Activated effector memory CD4-positive, alpha-beta T cell treated with Interleukin-2 at 50 U/mL for 16 hours (primary cell): ENCODE measurements around the gene WDR86.
A peak's percentile ranks its signal among the peaks of the same experiment; 100 is the strongest.

Experiments
- DNase-seq: peaks from one replicate; pipeline ENCODE4 v3.0.0-alpha.2; 2020

Gene WDR86, protein sequence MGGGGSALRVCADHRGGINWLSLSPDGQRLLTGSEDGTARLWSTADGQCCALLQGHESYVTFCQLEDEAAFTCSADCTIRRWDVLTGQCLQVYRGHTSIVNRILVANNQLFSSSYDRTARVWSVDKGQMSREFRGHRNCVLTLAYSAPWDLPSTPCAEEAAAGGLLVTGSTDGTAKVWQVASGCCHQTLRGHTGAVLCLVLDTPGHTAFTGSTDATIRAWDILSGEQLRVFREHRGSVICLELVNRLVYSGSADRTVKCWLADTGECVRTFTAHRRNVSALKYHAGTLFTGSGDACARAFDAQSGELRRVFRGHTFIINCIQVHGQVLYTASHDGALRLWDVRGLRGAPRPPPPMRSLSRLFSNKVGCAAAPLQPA

DNA sequence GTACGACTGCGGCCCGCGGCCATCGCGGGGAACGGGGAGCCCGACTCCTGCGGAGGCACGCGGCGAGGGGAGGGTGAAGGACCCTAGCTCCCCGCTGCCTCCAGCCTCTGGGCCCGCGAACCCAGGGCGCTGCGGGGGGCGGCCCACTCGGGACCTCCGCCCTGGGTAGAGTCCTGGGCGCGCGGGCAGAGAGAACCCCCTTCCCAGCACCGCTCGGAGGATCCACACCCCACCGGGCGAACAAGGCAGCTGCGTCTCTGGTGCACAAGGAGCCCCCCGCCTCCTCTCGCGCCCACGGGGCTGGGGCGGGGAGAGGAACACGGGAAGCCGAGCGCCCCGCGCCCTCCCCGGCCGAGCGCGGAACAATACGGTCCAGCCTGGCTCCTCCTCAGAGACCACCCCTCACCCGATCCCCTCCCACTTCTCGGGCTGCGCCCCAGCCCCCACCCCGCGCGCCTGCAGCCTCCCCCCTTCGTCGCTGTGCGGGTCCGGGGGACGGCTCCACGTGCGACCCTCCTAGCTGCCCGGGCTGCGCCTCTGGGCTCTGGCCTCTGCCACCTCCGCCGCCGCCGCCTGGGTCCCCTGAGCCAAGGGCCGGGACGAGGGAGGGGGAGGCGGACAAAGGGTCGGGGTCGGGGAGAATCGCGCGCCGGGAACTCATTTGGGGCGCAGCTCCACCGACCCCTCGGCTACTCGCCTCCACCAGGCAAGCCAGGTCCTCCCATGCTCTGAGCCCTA, at the start of gene WDR86:
WDR86 (minus strand) TSS at position 372 of the 738 bp plus-strand sequence. CDS start 449 bp downstream, outside the sequence.
- peak; percentile 24 for DNase-seq

DNA sequence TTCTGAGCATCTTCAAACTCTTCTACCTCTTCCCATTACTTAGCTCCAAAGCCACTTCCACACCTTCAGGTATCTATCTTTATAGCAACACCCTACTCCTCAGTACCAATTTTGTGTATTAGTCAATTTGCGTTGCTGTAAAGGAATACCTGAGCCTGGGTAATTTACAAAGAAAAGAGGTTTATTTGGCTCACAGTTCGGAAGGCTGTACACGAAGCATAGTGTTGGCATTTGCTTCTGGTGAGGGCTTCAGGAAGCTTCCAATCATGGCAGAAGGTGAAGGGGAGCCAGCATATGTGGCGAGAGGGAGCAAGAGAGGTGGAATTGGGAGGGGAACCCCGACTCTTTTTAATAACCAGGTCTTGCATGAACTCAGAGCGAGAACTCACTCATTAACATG, 47.7 kb upstream of the WDR86 start:
- no peak for DNase-seq

GRCh38 chr7:151456782-151457181, 46.9 kb upstream of the WDR86 start:
- DNase-seq = no peak

DNA sequence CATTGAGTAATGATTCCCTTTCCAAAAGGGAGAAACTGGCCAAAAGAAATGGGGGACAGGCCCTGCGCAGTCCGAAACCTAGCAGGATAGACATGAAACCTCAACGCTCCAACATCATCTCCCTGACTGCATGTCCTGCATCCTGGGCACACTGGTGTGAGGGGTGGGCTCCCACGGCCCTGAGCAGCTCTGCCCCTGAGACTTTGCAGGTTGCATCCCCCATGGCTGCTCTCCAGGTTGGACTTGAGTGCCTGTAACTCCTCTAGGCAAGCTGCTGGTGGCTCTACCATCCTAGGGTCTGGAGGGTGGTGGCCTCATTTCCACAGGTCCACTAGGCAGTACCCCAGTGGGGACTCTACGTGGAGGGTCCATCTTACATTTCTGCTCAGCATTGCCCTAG, 46.4 kb upstream of the WDR86 start:
- DNase-seq = no peak

DNA sequence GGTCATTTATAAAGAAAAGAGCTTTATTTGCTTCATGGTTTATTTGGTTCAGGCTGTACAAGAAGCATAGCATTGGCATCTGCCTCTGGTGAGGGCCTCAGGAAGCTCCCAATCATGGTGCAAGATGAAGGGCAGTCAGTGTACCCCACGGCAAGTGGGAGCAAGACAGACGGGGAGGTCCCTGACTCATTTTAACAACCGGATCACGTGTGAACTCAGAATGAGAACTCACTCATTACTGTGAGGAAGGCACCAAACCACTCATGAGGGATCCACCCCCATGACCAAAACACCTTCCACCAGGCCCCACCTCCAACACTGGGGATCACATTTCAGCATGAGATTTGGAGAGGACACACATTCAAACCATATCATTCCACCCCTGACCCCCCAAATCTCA, 45.9 kb upstream of the WDR86 start:
- DNase-seq = no peak

DNA sequence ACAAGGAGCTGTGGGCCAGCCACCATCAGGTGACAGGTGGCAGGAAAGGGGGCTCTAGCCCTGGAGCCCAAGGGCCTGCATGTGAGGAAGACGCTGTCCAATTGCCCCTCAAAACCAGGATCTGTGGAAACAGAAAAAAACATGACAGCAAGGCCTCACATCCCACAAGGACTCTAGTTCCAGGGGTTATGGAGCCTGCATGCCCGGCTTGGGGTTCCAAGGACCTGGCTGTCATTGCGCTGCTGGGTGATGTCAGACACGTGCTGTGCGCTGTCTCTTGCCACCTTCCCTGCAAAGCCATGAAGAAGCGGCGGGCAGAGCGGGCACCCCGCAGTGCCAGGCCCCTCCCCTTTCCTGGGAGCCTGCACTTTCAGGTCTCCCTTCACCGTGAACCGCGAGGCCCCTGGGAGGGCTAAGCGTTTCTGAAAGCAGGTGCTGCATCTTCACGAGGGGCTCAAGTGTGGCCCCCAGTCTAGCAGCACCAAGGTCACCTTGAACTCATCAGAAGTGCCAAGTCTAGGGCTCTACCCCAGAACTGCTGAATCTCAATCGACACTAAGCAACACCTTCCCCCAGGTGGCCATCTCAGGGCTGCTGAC, 45.2 kb upstream of the WDR86 start:
- no peak for DNase-seq

- DNase-seq = no peak
Measured at GRCh38 chr7:151454305-151454704, 44.5 kb upstream of the WDR86 start.

GRCh38 chr7:151453326-151453791, 43.5 kb upstream of the WDR86 start:
- no peak for DNase-seq

DNA sequence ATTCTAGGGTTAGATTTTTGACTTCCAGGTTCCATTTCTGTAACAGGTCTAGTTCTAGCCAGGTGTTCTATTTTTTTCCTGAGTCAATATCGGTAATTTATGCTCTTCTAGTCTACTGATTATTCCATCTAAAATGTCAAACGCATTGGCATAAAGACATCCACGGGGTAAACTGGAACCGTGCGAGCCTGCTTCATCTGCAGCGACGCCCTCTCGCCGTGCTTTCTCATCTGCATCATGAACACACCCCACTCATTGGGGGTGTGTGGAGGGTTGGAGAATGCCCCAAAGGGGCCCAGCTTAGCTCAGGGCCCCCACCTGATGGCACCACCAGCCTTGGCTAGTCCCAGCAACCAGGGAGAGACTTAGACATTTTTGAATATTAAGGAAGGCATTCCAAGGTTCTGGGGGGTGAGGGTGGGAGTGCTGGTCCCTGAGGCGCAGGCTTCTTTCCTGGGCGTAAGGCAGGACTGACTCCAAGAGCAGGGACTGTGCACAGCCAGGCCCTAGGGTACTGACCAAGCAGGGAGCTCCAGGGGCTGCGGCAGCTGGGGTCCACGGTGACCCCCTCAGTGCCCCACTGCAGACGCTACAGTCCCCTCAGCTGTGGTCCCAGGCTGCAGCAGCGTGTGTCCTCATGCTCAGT, 43.0 kb upstream of the WDR86 start:
- no peak for DNase-seq

- no peak for DNase-seq
Measured at GRCh38 chr7:151451626-151452571, 42.1 kb upstream of the WDR86 start.

DNA sequence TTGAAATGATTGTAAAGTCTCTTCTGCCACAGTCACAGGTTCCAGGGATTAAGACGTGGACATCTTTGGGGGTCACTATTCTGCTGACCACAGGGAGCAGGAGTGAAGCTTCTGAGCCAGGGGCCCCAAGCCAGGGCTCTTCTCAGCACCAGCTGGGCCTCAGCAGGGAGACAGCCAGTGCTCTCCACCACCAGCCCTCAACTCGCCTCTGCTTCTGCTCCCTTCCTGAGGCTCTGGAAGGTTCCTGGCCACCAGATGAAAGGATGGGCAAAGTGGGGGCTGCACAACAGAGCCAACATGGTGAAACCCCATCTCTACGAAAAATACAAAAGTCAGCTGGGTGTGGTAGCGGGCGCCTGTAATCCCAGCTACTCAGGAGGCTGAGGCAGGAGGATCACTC, 41.3 kb upstream of the WDR86 start:
- no peak for DNase-seq

DNA sequence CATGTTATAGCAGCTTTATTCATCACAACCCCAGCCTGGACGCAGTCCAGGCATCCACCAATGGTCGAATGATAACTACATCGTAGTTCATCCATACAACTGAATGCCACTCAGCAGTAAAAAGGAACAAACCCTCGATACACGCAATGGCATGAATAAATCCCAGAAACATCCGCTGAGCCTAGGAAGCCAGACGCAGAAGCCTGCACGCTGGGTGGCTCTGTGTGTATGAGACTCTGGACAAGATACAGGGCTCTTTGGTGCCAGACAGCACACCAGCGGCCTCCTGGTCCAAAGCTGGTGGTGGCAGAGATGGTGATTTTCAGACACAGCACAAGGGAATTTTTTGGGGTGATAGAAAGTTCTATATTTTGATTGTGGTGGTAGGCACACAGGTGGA, 40.2 kb upstream of the WDR86 start:
- DNase-seq = no peak

GRCh38 chr7:151448261-151449252, 38.7 kb upstream of the WDR86 start:
- DNase-seq = peak; percentile 73

DNA sequence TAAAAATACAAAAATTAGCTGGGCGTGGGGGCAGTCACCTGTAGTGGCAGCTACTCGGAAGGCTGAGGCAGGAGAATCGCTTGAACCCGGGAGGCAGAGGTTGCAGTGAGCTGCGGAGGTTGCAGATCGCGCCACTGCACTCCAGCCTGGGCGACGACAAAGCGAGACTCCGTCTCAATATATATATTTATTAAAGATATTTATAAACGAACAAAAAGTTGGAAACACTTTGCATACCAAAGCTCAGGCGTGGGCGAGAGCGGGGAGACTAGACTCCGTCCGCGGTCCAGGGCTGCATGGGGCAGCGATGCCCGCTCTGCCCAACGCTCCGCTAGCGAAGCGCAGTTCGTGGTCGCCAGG, 38.0 kb upstream of the WDR86 start:
- DNase-seq = no peak

DNA sequence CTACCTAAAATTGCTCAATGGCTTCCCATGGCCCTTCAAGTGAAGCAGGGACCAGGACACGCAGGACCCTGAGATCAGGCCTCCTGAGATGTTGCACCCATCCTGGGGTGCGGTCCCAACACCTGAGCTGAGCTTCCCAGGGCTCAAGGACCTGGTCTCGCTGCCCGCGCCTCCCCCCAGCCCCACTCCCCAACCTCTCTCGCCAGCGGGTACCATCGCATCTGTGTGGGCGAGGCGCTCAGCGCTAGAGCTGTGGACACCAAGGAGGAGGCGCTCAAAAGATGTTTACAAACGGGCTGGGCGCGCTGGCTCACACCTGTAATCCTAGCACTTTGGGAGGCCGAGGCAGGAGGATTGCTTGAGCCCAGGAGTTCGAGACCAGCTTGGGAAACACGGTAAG, 37.5 kb upstream of the WDR86 start:
- no peak for DNase-seq

GRCh38 chr7:151446412-151446811, 36.6 kb upstream of the WDR86 start:
- no peak for DNase-seq

GRCh38 chr7:151444632-151445031, 34.8 kb upstream of the WDR86 start:
- DNase-seq = no peak

- DNase-seq = no peak
Measured at GRCh38 chr7:151442776-151443496, 33.1 kb upstream of the WDR86 start.

DNA sequence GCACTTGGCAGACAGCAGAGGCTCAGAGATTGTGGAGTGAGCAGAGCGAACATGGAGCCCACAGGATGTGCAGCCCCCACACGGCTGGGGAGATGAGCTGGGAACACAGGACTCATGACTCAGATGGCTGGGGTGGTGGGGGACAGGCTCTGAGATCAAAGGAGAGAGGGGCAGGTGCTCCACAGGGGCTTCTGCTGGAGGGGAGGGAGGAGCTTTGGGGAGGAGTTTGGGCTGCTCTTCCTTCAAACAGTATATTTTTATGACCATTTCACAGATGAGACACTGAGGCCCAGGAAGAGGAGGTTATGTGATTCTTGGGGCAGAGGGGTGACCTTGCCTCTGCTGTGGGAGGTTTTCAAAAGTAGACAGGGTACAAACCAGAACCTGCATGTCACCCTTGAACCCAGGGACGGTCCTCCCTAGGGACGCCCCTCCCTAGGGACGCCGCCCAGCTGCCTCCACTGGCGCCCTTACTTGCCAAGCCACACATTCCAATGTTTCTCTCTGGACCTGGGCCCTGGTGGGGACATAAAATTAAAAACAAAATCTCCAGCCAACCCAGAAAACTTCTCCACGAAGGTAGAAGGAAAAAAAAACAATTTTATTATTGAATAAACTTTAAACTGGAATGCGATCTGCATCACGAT, 31.1 kb upstream of the WDR86 start:
- DNase-seq = no peak
